ENCODE results near the gene VKORC1L1. TPM values are rescaled to one million over a fixed set of nuclear protein-coding genes. Genes with fewer than 3 reads are reported as not detected.
"Not testable (repeated sequence)": the region's sequence is repeated elsewhere in the genome, so short reads cannot be mapped to it uniquely, and the experiment has no call there.

The VKORC1L1 gene
- total and polyA plus RNA-seq, 4 donors, result 9.8 to 14.6 (median 11.7) TPM

DNA sequence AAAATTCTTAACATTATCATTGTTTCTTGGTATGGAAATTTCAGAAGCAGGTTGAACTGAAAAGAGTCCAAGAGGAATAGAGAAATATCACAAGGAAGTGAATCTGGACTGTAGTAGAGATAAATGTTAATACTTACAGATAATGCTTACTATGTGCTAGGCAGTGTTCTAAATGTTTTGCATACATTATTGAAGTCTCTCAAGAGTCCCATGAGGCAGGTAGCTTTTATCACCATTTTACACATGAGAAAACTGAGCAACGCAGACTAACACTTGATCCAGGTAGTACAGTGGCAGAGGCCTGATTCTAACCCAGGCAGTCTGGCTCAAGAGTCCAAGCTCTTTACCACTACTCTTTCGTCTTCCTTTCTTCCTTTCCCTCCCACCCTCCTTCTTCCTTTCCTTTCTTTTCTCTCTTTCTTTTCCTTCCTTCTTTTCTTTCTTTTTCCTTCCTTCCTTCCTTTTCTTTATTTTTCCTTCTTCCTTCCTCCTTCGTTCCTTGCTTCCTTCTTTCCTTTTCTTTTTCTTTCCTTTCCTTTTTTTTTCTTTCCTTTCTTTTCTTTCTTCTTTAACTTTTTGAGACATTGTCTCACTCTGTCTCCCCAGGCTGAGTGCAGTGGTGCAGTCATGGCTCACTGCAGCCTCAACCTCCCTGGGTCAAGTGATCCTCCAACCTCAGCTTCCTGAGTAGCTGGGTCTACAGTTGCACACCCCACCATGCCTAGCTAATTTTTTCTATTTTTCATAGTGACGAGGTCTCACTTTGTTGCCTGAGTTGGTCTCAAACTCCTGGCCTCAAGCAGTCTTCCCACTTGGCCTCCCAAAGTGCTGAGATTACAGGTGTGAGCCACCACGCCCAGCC lies 6.6 kb downstream of the VKORC1L1 start:
- H3K27ac ChIP-seq (ENCODE audit: low read depth in 1 of 2, low read length in 2 of 2); H3K4me1 ChIP-seq (ENCODE audit: control insufficient read depth in 4 of 4, insufficient read depth in 4 of 4, low read length in 3 of 4); H3K4me3 ChIP-seq (ENCODE audit: low read depth in 1 of 3, low read length in 3 of 3); H3K9me3 ChIP-seq (ENCODE audit: control insufficient read depth in 4 of 4, low read length in 3 of 4); DNase-seq (ENCODE audit: low spot score); H3K27me3 ChIP-seq (ENCODE audit: control insufficient read depth in 4 of 4, insufficient read depth in 4 of 4, low read length in 3 of 4); H3K9ac ChIP-seq (ENCODE audit: low read depth in 1 of 2, low read length in 2 of 2); H3K36me3 ChIP-seq (ENCODE audit: control insufficient read depth in 4 of 4, insufficient read depth in 3 of 4, low read depth in 1 of 4, low read length in 3 of 4): not testable (repeated sequence)
- 88% methylated on average over 5 of the region's 5 CpGs for WGBS

DNA sequence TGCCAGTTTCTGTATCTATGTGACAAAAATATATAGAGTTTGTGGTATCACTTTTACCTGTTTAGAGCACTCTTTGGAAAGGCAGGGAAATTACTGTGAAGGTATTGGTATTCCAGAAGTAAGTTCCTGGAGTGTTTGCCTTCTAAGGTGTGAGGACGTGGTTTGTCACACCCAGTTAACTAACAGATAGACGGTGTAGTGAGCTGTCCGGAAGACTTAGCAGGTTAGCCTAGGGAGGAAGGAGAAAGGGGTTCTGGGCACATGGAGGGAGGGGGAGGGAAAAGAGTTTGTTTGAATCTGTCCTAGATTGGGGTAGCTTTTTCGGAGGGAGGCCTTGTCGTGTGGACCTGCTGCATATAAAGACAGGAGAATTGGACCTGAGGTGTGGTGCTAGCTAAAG lies 7.4 kb downstream of the VKORC1L1 start:
- not testable (repeated sequence) for H3K27ac ChIP-seq (ENCODE audit: low read depth in 1 of 2, low read length in 2 of 2); H3K4me1 ChIP-seq (ENCODE audit: control insufficient read depth in 4 of 4, insufficient read depth in 4 of 4, low read length in 3 of 4); H3K9me3 ChIP-seq (ENCODE audit: control insufficient read depth in 4 of 4, low read length in 3 of 4); H3K36me3 ChIP-seq (ENCODE audit: control insufficient read depth in 4 of 4, insufficient read depth in 3 of 4, low read depth in 1 of 4, low read length in 3 of 4); DNase-seq (ENCODE audit: low spot score); H3K27me3 ChIP-seq (ENCODE audit: control insufficient read depth in 4 of 4, insufficient read depth in 4 of 4, low read length in 3 of 4); H3K9ac ChIP-seq (ENCODE audit: low read depth in 1 of 2, low read length in 2 of 2); H3K4me3 ChIP-seq (ENCODE audit: low read depth in 1 of 3, low read length in 3 of 3)
- 89% methylated on average over 5 of the region's 5 CpGs for WGBS

- not testable (repeated sequence) for H3K9me3 ChIP-seq (ENCODE audit: control insufficient read depth in 4 of 4, low read length in 3 of 4); H3K4me3 ChIP-seq (ENCODE audit: low read depth in 1 of 3, low read length in 3 of 3); DNase-seq (ENCODE audit: low spot score); H3K4me1 ChIP-seq (ENCODE audit: control insufficient read depth in 4 of 4, insufficient read depth in 4 of 4, low read length in 3 of 4); H3K27ac ChIP-seq (ENCODE audit: low read depth in 1 of 2, low read length in 2 of 2); H3K36me3 ChIP-seq (ENCODE audit: control insufficient read depth in 4 of 4, insufficient read depth in 3 of 4, low read depth in 1 of 4, low read length in 3 of 4); H3K9ac ChIP-seq (ENCODE audit: low read depth in 1 of 2, low read length in 2 of 2); H3K27me3 ChIP-seq (ENCODE audit: control insufficient read depth in 4 of 4, insufficient read depth in 4 of 4, low read length in 3 of 4)
Measured at GRCh38 chr7:65884983-65885382, 12.1 kb downstream of the VKORC1L1 start.

DNA sequence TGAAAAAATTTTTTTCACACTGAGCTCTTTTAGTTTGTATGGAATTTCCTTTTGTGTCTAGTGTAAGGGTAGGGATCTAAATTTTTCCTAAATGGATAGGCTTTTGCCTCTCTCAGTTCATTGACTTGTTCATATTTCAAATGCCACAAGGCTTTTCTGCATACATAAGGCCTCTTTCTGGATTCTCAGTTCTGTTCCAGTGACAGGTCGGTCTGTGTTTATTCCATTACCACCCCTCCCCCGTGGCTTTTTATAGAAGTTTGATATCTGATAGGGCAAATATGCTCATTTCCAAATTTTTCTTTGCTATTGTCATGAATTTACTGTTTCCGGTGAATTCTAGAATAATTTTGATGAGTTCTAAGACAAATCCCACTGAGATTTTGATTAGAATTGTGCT lies 12.7 kb downstream of the VKORC1L1 start:
- H3K4me1 ChIP-seq (ENCODE audit: control insufficient read depth in 4 of 4, insufficient read depth in 4 of 4, low read length in 3 of 4); DNase-seq (ENCODE audit: low spot score); H3K36me3 ChIP-seq (ENCODE audit: control insufficient read depth in 4 of 4, insufficient read depth in 3 of 4, low read depth in 1 of 4, low read length in 3 of 4); H3K4me3 ChIP-seq (ENCODE audit: low read depth in 1 of 3, low read length in 3 of 3); H3K9ac ChIP-seq (ENCODE audit: low read depth in 1 of 2, low read length in 2 of 2); H3K9me3 ChIP-seq (ENCODE audit: control insufficient read depth in 4 of 4, low read length in 3 of 4); H3K27me3 ChIP-seq (ENCODE audit: control insufficient read depth in 4 of 4, insufficient read depth in 4 of 4, low read length in 3 of 4); H3K27ac ChIP-seq (ENCODE audit: low read depth in 1 of 2, low read length in 2 of 2): not testable (repeated sequence)
- 90% methylated on average over 1 of the region's 3 CpGs for WGBS

DNA sequence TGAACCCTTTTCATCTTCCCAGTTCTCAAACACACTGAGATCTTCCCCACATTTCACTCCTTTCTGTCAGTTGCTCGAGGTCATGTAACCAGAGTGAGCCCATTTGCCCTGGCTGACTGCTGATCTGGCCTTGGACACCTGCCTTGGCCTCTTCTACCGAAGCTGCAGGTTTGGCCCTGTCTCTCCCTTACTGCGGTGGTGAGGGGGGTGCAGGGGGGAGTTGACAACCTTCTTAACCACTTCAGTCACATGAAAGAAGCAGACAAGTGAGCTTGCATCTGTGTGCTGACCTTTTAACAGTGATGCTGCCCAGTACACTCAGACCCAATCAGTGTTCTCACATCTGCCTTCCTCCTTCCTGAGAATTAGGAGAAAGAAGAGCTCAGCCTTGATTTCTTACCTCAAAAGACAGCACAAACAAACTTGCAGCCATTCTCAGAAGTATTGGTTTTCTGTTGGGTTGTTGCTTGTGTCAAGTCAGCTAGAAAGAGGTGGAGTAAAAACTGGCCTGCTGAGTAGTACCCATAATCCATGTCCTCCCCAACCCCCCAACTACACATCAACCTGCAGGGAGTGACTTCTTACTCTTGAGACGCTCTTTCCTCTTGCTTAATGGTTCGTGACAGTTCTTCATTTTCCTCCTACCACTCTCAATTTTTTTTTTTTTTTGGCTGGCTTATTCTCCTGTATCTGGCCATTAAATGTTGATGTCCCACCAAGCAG lies 15.7 kb downstream of the VKORC1L1 start:
- not testable (repeated sequence) for H3K36me3 ChIP-seq (ENCODE audit: control insufficient read depth in 4 of 4, insufficient read depth in 3 of 4, low read depth in 1 of 4, low read length in 3 of 4); H3K9ac ChIP-seq (ENCODE audit: low read depth in 1 of 2, low read length in 2 of 2); H3K27ac ChIP-seq (ENCODE audit: low read depth in 1 of 2, low read length in 2 of 2); H3K9me3 ChIP-seq (ENCODE audit: control insufficient read depth in 4 of 4, low read length in 3 of 4); DNase-seq (ENCODE audit: low spot score); H3K27me3 ChIP-seq (ENCODE audit: control insufficient read depth in 4 of 4, insufficient read depth in 4 of 4, low read length in 3 of 4); H3K4me1 ChIP-seq (ENCODE audit: control insufficient read depth in 4 of 4, insufficient read depth in 4 of 4, low read length in 3 of 4); H3K4me3 ChIP-seq (ENCODE audit: low read depth in 1 of 3, low read length in 3 of 3)
- WGBS, result 60% methylated on average over 5 of the region's 5 CpGs

DNA sequence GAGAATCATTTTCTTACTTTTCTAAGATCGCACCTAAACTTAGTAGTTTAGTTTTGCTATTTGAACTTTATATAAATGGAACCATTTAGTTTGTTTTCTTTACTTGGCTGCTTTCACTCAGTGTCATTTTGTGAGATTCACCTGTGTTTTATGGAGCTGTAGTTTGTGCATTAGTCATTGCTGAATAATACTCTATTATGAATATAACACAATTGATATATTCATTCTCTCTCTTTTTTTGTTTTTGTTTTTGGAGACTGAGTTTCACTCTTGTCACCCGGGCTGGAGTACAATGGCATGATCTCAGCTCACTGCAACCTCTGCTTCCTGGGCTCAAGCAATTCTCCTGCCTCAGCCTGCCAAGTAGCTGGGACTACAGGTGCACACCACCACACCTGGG lies 16.8 kb downstream of the VKORC1L1 start:
- not testable (repeated sequence) for H3K27ac ChIP-seq (ENCODE audit: low read depth in 1 of 2, low read length in 2 of 2); H3K4me1 ChIP-seq (ENCODE audit: control insufficient read depth in 4 of 4, insufficient read depth in 4 of 4, low read length in 3 of 4); H3K4me3 ChIP-seq (ENCODE audit: low read depth in 1 of 3, low read length in 3 of 3); H3K27me3 ChIP-seq (ENCODE audit: control insufficient read depth in 4 of 4, insufficient read depth in 4 of 4, low read length in 3 of 4); DNase-seq (ENCODE audit: low spot score); H3K9ac ChIP-seq (ENCODE audit: low read depth in 1 of 2, low read length in 2 of 2); H3K36me3 ChIP-seq (ENCODE audit: control insufficient read depth in 4 of 4, insufficient read depth in 3 of 4, low read depth in 1 of 4, low read length in 3 of 4); H3K9me3 ChIP-seq (ENCODE audit: control insufficient read depth in 4 of 4, low read length in 3 of 4)
- 97% methylated on average over 2 of the region's 2 CpGs for WGBS
